Activated CD4-positive, alpha-beta T cell treated with anti-CD3 and anti-CD28 coated beads for 48 hours (primary cell): Measurements from ENCODE around the gene C4A.
"Not testable (repeated sequence)": the region's sequence is repeated elsewhere in the genome, so short reads cannot be mapped to it uniquely, and the experiment has no call there.

Experiments used
- DNase-seq: peaks from one replicate; pipeline ENCODE4 v3.0.0-alpha.2; 2020

The C4A gene

GRCh38 chr6:31980998-31981397 lies 859 bp upstream of the C4A start:
- DNase-seq, result not testable (repeated sequence)

DNA sequence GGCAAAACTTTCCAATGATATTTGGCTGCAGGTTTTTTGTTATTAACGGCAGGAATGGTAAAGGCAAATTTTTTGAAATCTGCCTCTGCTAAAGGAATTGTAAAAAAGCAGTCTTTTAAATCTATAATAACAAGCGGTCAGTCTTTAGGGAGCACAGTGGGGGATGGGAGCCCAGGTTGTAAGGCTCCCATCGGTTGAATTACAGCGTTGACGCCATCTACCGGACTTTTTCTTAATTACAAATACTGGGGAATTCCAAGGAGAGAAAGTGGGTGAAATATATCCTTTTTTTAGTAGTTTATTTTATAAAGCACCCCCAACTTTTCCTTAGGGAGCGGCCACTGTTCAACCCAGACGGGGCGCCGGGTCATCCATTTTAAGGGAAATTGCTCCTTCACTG lies 7.5 kb downstream of the C4A start:
- DNase-seq, result not testable (repeated sequence)

GRCh38 chr6:31994421-31994820 lies 12.6 kb downstream of the C4A start:
- DNase-seq, result not testable (repeated sequence)

- DNase-seq, result not testable (repeated sequence)
These were observed 14.5 kb downstream of the C4A start for GRCh38 chr6:31996385-31996784.

DNA sequence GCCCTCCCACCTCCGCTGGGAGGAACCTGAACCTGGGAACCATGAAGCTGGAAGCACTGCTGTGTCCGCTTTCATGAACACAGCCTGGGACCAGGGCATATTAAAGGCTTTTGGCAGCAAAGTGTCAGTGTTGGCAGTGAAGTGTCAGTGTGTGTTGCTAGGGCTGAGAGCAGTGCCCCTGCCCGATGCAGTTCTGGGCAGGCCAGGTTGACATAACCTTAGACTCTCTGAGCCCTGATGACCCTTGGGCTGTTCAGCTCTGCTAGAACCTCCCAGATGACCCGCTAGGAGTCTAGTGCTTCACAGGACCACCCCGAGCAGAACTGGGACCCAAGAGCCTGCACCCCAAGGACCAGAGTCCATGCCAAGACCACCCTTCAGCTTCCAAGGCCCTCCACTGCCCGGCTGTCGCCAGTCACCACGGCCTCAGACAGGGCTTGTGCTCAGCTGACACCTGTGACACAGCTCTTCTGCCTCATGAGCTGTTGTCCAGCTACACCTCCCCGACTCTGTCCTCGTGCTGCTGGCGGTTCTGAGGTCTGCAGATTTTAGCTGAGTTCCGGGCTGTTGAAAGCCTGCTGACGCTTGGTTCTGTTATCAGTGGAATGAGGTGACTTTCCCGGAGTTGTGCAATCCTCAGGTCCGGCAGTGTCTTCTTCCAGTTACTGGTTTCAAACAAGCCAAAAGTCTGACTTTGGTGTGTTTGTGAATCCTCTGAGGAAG lies 20.9 kb downstream of the C4A start:
- not testable (repeated sequence) for DNase-seq

GRCh38 chr6:32003301-32003700 lies 21.4 kb downstream of the C4A start:
- DNase-seq, result not testable (repeated sequence)

- not testable (repeated sequence) for DNase-seq
These were observed 22.5 kb downstream of the C4A start for GRCh38 chr6:32004393-32004792.

GRCh38 chr6:32004864-32005537 lies 23.1 kb downstream of the C4A start:
- not testable (repeated sequence) for DNase-seq

DNA sequence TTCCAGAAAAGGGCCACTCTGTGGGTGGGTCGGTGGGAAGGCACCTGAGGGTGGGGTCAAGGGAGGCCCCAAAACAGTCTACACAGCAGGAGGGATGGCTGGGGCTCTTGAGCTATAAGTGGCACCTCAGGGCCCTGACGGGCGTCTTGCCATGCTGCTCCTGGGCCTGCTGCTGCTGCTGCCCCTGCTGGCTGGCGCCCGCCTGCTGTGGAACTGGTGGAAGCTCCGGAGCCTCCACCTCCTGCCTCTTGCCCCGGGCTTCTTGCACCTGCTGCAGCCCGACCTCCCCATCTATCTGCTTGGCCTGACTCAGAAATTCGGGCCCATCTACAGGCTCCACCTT lies 23.7 kb downstream of the C4A start:
- not testable (repeated sequence) for DNase-seq

DNA sequence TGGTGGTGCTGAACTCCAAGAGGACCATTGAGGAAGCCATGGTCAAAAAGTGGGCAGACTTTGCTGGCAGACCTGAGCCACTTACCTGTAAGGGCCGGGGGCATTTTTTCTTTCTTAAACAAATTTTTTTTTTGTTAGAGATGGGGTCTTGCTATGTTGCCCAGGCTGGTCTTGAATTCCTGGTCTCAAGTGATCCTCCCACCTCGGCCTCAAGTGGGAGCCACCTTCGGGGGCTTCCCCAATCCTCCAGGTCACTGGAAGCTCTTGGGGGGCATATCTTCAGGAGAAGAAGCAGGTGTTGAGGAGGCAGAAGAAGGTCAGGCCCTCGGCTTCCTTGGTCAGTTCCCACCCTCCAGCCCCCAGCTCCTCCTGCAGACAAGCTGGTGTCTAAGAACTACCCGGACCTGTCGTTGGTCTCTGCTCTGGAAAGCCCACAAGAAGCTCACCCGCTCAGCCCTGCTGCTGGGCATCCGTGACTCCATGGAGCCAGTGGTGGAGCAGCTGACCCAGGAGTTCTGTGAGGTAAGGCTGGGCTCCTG lies 24.2 kb downstream of the C4A start:
- DNase-seq, result not testable (repeated sequence)

- DNase-seq, result not testable (repeated sequence)
These were observed 25.2 kb downstream of the C4A start for GRCh38 chr6:32007086-32007485.

- DNase-seq, result not testable (repeated sequence)
These were observed 26.2 kb downstream of the C4A start for GRCh38 chr6:32008037-32008436.

- not testable (repeated sequence) for DNase-seq
These were observed 26.8 kb downstream of the C4A start for GRCh38 chr6:32008616-32009015.

- not testable (repeated sequence) for DNase-seq
These were observed 27.7 kb downstream of the C4A start for GRCh38 chr6:32009537-32009936.

- not testable (repeated sequence) for DNase-seq
These were observed 29.1 kb downstream of the C4A start for GRCh38 chr6:32010856-32011530.

- not testable (repeated sequence) for DNase-seq
These were observed 31.2 kb downstream of the C4A start for GRCh38 chr6:32012941-32013617.

DNA sequence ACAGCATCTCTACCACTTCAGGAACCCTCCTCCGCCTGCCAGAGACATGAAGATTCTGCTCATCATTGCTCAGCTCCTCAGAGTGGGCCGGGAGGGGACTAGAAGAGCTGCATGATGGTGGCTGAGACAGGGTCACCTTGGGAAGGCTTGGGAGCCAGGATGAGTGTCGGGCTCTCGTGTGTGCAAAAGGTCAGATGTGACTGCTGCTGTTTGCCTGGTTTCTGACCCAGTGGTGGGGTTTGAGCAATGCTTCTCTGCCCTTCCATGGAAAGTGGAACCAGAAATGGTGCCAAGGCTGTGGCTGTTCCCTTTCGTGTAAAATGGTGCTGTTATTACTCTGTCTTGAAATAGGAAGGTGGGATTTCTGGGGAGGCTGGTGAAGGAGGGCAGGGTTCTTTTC lies 31.9 kb downstream of the C4A start:
- DNase-seq, result not testable (repeated sequence)

GRCh38 chr6:32014547-32014946 lies 32.7 kb downstream of the C4A start, which contains the start of gene C4B:
Gene C4B (plus strand): TSS chr6:32014795. CDS start chr6:32014846, 51 bp downstream.
- not testable (repeated sequence) for DNase-seq

DNA sequence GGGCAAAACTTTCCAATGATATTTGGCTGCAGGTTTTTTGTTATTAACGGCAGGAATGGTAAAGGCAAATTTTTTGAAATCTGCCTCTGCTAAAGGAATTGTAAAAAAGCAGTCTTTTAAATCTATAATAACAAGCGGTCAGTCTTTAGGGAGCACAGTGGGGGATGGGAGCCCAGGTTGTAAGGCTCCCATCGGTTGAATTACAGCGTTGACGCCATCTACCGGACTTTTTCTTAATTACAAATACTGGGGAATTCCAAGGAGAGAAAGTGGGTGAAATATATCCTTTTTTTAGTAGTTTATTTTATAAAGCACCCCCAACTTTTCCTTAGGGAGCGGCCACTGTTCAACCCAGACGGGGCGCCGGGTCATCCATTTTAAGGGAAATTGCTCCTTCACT lies 40.2 kb downstream of the C4A start:
- not testable (repeated sequence) for DNase-seq

DNA sequence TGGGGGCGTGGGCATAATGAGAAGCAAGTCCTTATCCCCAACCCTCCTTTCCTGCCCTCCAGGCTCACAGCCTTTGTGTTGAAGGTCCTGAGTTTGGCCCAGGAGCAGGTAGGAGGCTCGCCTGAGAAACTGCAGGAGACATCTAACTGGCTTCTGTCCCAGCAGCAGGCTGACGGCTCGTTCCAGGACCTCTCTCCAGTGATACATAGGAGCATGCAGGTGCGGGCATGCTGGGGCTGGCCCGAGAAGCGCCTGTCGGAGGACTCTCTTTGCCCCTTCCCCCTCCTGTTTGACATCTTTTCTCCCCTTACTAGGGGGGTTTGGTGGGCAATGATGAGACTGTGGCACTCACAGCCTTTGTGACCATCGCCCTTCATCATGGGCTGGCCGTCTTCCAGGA lies 46.8 kb downstream of the C4A start:
- not testable (repeated sequence) for DNase-seq

DNA sequence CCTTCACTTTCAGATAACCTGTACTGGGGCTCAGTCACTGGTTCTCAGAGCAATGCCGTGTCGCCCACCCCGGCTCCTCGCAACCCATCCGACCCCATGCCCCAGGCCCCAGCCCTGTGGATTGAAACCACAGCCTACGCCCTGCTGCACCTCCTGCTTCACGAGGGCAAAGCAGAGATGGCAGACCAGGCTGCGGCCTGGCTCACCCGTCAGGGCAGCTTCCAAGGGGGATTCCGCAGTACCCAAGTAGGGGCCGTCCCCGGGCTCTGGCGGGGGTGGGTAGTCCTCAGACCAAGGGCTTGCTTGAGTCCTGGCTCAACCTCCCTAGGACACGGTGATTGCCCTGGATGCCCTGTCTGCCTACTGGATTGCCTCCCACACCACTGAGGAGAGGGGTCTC lies 47.7 kb downstream of the C4A start:
- not testable (repeated sequence) for DNase-seq

- DNase-seq, result not testable (repeated sequence)
These were observed 53.6 kb downstream of the C4A start for GRCh38 chr6:32035283-32036013.
